ENCODE measurements around the gene MSI2. TPM values are rescaled to one million over a fixed set of nuclear protein-coding genes. Genes with fewer than 3 reads are reported as not detected.

Gene MSI2
- total and polyA plus RNA-seq, 9 of the 15 experiments (the other 6 are each of a cell fraction or from before 2014, with no cell fraction given), result 4.6 to 61.8 (median 42.4) TPM

DNA sequence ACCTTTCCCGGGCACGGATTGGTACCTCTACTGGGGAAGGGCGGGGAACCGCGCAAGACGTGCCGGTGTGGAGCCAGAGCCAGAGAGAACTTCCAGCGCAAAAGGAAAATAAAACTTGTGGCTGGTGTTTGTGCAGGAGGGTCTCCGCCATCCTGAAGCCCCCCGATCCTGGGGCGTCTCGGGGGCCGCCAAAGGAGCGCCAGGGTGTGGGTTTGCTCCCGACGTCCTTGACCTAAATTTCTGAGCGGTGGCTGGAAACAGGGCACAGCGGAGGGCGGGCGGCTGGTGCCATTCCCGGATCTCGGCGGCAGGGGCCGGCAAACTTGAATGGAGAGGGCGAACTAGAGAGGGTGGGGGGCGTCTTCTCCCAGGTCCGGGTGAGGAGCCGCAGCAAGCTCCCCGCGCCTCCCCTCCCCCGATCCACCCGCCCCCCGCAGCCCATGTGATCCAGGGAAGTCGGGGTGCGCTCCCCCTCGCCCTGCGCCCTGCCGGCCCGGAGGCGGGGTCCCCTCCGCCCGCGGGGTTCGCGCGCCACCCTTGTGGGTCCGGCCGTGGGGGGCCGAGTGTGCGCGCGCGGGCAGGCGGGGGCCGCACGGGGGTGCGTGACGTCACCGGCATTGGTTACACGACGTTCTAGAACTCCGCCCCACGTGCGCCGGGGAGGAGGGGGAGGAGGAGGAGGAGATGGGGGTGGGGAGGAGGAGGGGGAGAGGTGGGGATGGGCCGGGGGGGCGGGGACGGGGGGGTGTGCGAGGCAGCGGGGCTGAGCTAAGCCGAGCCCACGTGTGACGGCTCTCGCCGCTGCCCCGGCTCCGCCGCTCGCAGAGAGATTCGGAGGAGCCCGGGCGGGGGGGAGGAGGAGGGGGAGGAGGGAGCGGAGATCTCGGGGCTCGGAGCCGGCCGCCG lies at the start of gene MSI2 (continued):
- TF ChIP-seq, protein P1, sequence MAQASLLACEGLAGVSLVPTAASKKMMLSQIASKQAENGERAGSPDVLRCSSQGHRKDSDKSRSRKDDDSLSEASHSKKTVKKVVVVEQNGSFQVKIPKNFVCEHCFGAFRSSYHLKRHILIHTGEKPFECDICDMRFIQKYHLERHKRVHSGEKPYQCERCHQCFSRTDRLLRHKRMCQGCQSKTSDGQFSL (CRISPR knock-in tag; IDR thresholded peaks at IDR 0.05), result peak; percentile 16; the same call in 1 of the 2 replicates
- TF ChIP-seq, protein P1 (tag; IDR thresholded peaks at IDR 0.05), result peak in 1 of 2 experiments; percentile 79; a peak in 2 of 4 replicates
- peak; percentile 94 for TF ChIP-seq CREM (IDR thresholded peaks at IDR 0.05; ENCODE audit: low read depth)
- TF ChIP-seq EP300 (IDR thresholded peaks at IDR 0.05; ENCODE audit: low read length), result no peak
- TF ChIP-seq MXI1 (IDR thresholded peaks at IDR 0.05; ENCODE audit: low read depth, low read length), result 0 out of 2 replicates have a peak, but pooled peaks have one; percentile 30
- TF ChIP-seq POLR2G (IDR thresholded peaks at IDR 0.05; ENCODE audit: low read depth, low read length), result peak; percentile 74
- TF ChIP-seq ZBTB17 (CRISPR knock-in tag; IDR thresholded peaks at IDR 0.05), result no peak
- peak in 1 of 2 experiments; percentile 28; a peak in 1 of 4 replicates for TF ChIP-seq RCOR1 (IDR thresholded peaks at IDR 0.05; ENCODE audit: borderline replicate concordance in 1 of 2, low read depth in 2 of 2, low read length in 2 of 2)
- no peak for TF ChIP-seq ZNF282 (CRISPR knock-in tag; IDR thresholded peaks at IDR 0.05)
- TF ChIP-seq NONO (IDR thresholded peaks at IDR 0.05; ENCODE audit: low read depth in 2 of 2, low read length in 1 of 2), result 0 out of 4 replicates have a peak, but pooled peaks of 1 of the 2 experiments have one; percentile 39
- peak in 1 of 3 experiments; percentile 4 for TF ChIP-seq YY1 (IDR thresholded peaks at IDR 0.05; ENCODE audit: borderline replicate concordance in 1 of 3, control insufficient read depth in 1 of 3, extremely low read depth in 1 of 3, insufficient read depth in 3 of 3, insufficient read length in 1 of 3, insufficient replicate concordance in 2 of 3, low read depth in 1 of 3, low read length in 2 of 3)
- TF ChIP-seq PHF8 (IDR thresholded peaks at IDR 0.05; ENCODE audit: borderline replicate concordance, low read length), result peak; percentile 36; the same call in 1 of the 2 replicates
- peak; percentile 69 for TF ChIP-seq RBFOX2 (IDR thresholded peaks at IDR 0.05; ENCODE audit: low read depth, low read length)
- no peak for TF ChIP-seq ZNF77 (CRISPR knock-in tag; IDR thresholded peaks at IDR 0.05)
- TF ChIP-seq NCOA6 (IDR thresholded peaks at IDR 0.05), result no peak
- TF ChIP-seq CC2D1A (IDR thresholded peaks at IDR 0.05), result 0 out of 2 replicates have a peak, but pooled peaks have one; percentile 14
- TF ChIP-seq ZFX (CRISPR knock-in tag; IDR thresholded peaks at IDR 0.05), result peak; percentile 19; the same call in 1 of the 2 replicates
- TF ChIP-seq JUND (IDR thresholded peaks at IDR 0.05; ENCODE audit: borderline replicate concordance, low read depth, low read length), result peak; percentile 81
- TF ChIP-seq JUND (tag; IDR thresholded peaks at IDR 0.05; ENCODE audit: borderline replicate concordance, low read depth, low read length), result peak; percentile 46; the same call in 1 of the 3 replicates
- TF ChIP-seq SPI1 (IDR thresholded peaks at IDR 0.05; ENCODE audit: borderline replicate concordance, low read depth, low read length), result no peak
- TF ChIP-seq CBX1 (IDR thresholded peaks at IDR 0.05; ENCODE audit: low read depth), result 0 out of 2 replicates have a peak, but pooled peaks have one; percentile 43
- TF ChIP-seq, protein P2, sequence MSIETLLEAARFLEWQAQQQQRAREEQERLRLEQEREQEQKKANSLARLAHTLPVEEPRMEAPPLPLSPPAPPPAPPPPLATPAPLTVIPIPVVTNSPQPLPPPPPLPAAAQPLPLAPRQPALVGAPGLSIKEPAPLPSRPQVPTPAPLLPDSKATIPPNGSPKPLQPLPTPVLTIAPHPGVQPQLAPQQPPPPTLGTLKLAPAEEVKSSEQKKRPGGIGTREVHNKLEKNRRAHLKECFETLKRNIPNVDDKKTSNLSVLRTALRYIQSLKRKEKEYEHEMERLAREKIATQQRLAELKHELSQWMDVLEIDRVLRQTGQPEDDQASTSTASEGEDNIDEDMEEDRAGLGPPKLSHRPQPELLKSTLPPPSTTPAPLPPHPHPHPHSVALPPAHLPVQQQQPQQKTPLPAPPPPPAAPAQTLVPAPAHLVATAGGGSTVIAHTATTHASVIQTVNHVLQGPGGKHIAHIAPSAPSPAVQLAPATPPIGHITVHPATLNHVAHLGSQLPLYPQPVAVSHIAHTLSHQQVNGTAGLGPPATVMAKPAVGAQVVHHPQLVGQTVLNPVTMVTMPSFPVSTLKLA (conservative IDR thresholded peaks at IDR 0.05), result peak in 1 of 2 experiments; percentile 37; a peak in 1 of 4 replicates

Measured in K562 (cell line).